Sigmoid colon (tissue), 7 donors: ENCODE measurements around the gene RNU1-4. TPM values are rescaled to one million over a fixed set of nuclear protein-coding genes. Genes with fewer than 3 reads are reported as not detected.
"Not testable (repeated sequence)": the region's sequence is repeated elsewhere in the genome, so short reads cannot be mapped to it uniquely, and the experiment has no call there.

Experiments
- DNase-seq: peaks from one replicate; pipeline ENCODE4 v3.0.0-alpha.2; 2019
- H3K27ac ChIP-seq, 4 donors: fragments of 200-600 bp; sonication (generic); one replicate each; pipeline ENCODE4 v1.5.1; 2016 to 2019; ENCODE audit warnings: mild to moderate bottlenecking in 1 of 4
- H3K27me3 ChIP-seq, 3 donors: fragments of 200-600 bp; sonication (generic); one replicate each; pipeline ENCODE4 v1.5.1; 2019; ENCODE audit warnings: mild to moderate bottlenecking in 1 of 3
- H3K36me3 ChIP-seq, 4 donors: fragments of 200-600 bp; sonication (generic); one replicate each; pipeline ENCODE4 v1.5.1; 2016 to 2019
- H3K4me1 ChIP-seq, 4 donors: fragments of 200-600 bp; sonication (generic); one replicate each; pipeline ENCODE4 v1.5.1; 2017 to 2019
- H3K4me3 ChIP-seq, 4 donors: fragments of 200-600 bp; sonication (generic); one replicate each; pipeline ENCODE4 v1.5.1; 2017 to 2019; ENCODE audit warnings: mild to moderate bottlenecking in 2 of 4, moderate library complexity in 1 of 4
- H3K9me3 ChIP-seq, 4 donors: fragments of 200-600 bp in 3 of 4; sonication (generic) in 3 of 4; one replicate each; pipeline versions ENCODE4 v1.5.1 to v1.6.1; 2013 to 2019
- WGBS, 2 donors: extraction: QIAGEN DNeasy Blood & Tissue Kit; methylation state at CpG; one replicate each; pipeline ENCODE4 v1.1.7; 2013; 5-methylcytosine and 5-hydroxymethylcytosine counted together
- intact Hi-C: fragments of 100-400 bp; cut with DNase I; formaldehyde crosslinking; loops from one replicate; pipeline ENCODE4 v1.15.1; 2023
- polyA plus RNA-seq, 3 donors: library from polyadenylated mRNA; stranded (reverse); fragments of 200-250 nt; gene quantifications; one replicate each; pipeline ENCODE4 v1.2.3, GENCODE V29; 2013
- total RNA-seq, 4 donors: library from RNA; depleted of rRNA; stranded (reverse); fragments of >200 nt; gene quantifications; one replicate each; pipeline ENCODE4 v1.1.0, GENCODE V29; 2016
- donor health status: healthy with polysubstance abuse.
- donor health status: Bipolar disorder and iron deficiency.
- donor health status: healthy.

The RNU1-4 gene
- under 1 TPM; under 0.01 TPM for total RNA-seq
- polyA plus RNA-seq, result not detected

GRCh38 chr1:16740047-16740964 lies at the start of gene RNU1-4:
Gene RNU1-4, plus strand, starts transcription at chr1:16740516.
- H3K9me3 ChIP-seq, intact Hi-C loops, DNase-seq, H3K36me3 ChIP-seq, H3K27ac ChIP-seq, H3K4me3 ChIP-seq, H3K27me3 ChIP-seq, H3K4me1 ChIP-seq: not testable (repeated sequence)
- WGBS, 2 donors, result no CpG with 5 or more reads among the region's 46 CpGs

- H3K27ac ChIP-seq, intact Hi-C loops, H3K36me3 ChIP-seq, H3K9me3 ChIP-seq, H3K4me3 ChIP-seq, H3K4me1 ChIP-seq, DNase-seq: not testable (repeated sequence)
- 93% methylated on average over 7 of the region's 13 CpGs; no CpG with 5 or more reads in 1 of the 2 donors for WGBS, 2 donors
- H3K27me3 ChIP-seq, result peaks cover 0 to 10% (median 5%) of the 10 kb centered on the region in 3 donors
These were observed 49.2 kb upstream of the RNU1-4 start for GRCh38 chr1:16690971-16691682.

DNA sequence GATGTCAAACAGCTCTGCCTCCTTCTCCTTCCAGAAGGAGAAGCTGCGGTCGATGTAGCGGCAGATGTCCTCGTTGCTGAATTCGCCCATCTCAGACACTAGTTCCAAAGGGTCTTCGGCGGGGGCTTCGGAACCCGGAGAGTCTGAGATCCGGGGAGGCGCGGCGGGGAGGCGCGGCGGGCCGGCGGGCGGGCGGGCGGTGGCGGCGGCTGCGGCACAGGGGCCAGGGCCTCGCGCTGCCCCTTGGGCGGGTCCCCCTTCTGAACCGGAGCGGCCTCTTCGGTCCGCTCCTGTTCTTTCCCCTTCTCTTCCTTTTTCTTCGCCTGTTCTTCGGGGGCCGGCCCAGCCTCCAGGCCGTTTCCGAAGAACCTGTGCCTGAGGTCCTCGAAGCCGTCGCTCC lies 48.0 kb upstream of the RNU1-4 start:
- H3K4me1 ChIP-seq, H3K9me3 ChIP-seq, intact Hi-C loops, H3K4me3 ChIP-seq, H3K36me3 ChIP-seq, DNase-seq, H3K27ac ChIP-seq: not testable (repeated sequence)
- peaks cover 0 to 16% (median 14%) of the 10 kb centered on the region in 3 donors for H3K27me3 ChIP-seq
- WGBS, 2 donors, result 5 to 14% methylated on average over 8 to 27 of the region's 39 CpGs

DNA sequence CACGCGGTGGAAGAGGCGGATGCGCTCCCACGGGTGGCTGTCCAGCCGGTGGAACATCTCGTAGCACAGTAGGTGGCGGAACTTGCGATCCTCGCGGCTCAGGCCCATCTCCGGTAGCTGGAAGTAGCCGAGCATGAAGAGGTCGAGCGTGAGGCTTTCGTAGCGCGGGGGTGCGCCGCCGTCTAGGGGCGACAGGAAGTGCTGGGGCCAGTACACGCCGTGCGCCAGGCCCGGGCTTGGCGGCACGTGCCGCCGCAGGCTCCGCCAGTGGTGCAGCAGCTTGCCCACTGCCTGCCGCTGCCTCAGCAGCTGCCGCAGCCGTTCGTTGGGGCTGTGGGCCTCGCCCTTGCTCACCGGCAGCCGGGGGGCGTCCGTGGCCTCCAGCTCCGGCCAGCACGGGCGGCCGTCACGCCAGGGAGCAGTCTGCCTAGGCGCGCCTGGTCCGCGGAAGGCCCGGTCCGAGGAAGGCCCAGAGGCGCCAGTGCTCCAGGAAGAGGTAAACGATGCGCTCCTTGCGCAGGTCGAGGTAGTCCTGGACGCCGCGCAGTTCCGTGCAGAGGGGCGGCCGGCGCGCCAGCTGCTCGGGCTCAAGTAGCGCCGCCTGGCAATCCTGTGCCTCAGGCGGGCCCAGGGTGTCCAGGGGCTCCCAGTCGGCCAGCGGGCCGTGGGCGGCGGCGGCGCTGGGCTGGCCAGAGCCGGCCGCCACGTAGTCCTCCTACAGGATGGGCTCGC lies 47.4 kb upstream of the RNU1-4 start:
- DNase-seq, result not testable (repeated sequence)

DNA sequence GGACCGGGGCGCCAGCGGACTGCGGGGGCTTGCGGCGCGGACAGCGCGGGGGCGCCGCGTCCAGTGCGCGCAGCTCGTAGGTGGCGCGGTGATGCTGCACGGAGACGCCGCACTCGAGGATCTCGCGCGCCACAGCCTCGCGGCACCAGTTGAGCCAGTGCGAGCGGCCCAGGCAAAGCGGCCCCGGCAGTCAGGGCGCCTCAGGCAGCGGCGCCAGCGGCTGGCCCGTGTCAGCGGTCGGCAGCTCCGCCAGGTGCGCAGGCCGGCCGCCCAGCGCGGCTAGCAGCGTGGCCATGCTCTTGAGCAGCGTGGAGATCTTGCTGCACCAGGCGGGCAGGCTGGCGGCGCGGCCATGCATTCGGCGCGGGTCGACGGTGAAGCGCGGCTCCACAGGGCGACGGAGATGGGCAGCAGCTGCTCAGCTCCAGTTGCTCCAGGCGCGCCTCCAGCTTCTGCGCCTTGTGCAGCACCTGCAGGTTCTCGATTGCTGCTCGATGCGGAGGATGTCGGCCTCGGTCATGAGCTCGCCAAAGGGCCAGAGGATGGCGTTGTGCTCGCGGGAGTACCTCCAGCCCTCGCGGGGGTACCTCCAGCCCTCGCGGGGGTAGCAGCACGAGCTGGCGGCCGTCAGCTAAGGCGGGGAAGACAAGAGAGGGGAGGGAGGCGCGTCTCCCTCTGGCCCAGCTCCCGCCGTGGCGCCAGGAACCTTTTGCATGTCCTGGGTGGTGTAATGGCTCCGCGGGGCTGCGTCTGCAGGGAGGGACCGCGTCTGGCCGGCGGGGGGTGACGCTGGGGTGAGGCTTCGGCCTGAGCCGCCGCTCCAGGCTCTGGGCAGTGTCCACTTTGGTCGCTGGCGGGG lies 46.6 kb upstream of the RNU1-4 start:
- H3K9me3 ChIP-seq, H3K36me3 ChIP-seq, intact Hi-C loops, H3K27ac ChIP-seq, DNase-seq, H3K4me1 ChIP-seq: not testable (repeated sequence)
- peaks cover 0 to 17% (median 16%) of the 10 kb centered on the region in 3 donors for H3K27me3 ChIP-seq
- 1% methylated on average over 46 of the region's 96 CpGs for WGBS, 2 donors
- peak overlapping the region in 1 of 4 donors; percentile 24 for H3K4me3 ChIP-seq

More for the DNA sequence above, 47.4 kb upstream of the RNU1-4 start:
- H3K4me3 ChIP-seq, H3K9me3 ChIP-seq, H3K27ac ChIP-seq, H3K36me3 ChIP-seq, intact Hi-C loops, H3K4me1 ChIP-seq: not testable (repeated sequence)
- peaks cover 0 to 17% (median 14%) of the 10 kb centered on the region in 3 donors for H3K27me3 ChIP-seq
- WGBS, 2 donors, result 1% methylated on average over 19 to 32 of the region's 79 CpGs

DNA sequence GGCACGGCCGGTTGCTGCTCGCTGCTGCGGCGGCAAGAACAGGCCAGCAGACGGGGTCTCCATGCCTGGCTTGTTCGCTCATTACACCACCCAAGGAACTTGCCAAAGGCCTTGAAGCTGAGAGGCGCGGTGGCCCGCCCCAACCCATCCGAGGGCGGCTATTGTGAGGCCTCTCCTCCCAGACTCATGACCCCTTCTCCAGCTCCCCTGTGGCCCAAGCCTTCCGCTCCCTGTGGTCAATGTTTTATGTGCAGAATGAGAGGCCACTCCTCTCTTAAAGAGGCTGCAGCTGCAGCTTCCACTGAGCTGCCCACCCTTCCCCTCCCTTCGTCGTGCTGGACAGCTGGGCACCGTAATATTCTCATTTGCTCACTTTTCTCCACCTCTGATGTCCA lies 46.0 kb upstream of the RNU1-4 start:
- H3K4me1 ChIP-seq, DNase-seq, intact Hi-C loops, H3K36me3 ChIP-seq, H3K27ac ChIP-seq, H3K9me3 ChIP-seq, H3K4me3 ChIP-seq: not testable (repeated sequence)
- WGBS, 2 donors, result no CpG with 5 or more reads among the region's 16 CpGs
- H3K27me3 ChIP-seq, result peaks cover 0 to 19% (median 17%) of the 10 kb centered on the region in 3 donors

GRCh38 chr1:16696507-16697150 lies 43.7 kb upstream of the RNU1-4 start:
- peaks cover 3 to 25% (median 22%) of the 10 kb centered on the region in 3 donors for H3K27me3 ChIP-seq
- H3K4me3 ChIP-seq, H3K9me3 ChIP-seq, DNase-seq, H3K36me3 ChIP-seq, intact Hi-C loops, H3K4me1 ChIP-seq, H3K27ac ChIP-seq: not testable (repeated sequence)
- WGBS, 2 donors, result 9 to 42% methylated on average over 28 of the region's 33 CpGs

DNA sequence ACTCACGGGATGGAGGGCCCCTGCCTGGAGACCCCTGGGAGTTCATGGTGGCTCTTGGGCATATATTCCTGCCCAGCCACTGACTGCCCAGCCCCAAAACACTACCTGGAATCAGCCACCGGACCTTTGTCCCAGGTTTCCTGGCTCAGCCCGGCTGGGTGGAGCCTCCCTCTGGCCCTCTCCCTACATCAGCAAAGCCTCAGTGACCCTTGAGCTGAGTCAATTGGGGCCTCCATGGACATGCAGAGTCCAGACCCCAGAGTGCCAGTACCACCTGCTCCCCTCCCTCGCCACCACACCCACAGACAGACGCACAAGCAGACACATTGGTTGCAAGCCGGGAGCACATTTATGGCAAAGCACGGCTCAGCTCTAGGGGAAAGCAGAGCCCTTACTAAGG lies 43.2 kb upstream of the RNU1-4 start:
- H3K27ac ChIP-seq, H3K4me1 ChIP-seq, intact Hi-C loops, DNase-seq, H3K9me3 ChIP-seq, H3K4me3 ChIP-seq, H3K36me3 ChIP-seq: not testable (repeated sequence)
- 20 to 63% methylated on average over 3 to 4 of the region's 7 CpGs for WGBS, 2 donors
- peaks cover 3 to 25% (median 22%) of the 10 kb centered on the region in 3 donors for H3K27me3 ChIP-seq

- 16 to 51% methylated on average over 49 to 50 of the region's 52 CpGs for WGBS, 2 donors
- intact Hi-C loops, DNase-seq, H3K4me1 ChIP-seq, H3K4me3 ChIP-seq, H3K36me3 ChIP-seq, H3K27ac ChIP-seq, H3K9me3 ChIP-seq: not testable (repeated sequence)
- H3K27me3 ChIP-seq, result peaks cover 3 to 20% (median 17%) of the 10 kb centered on the region in 3 donors
These were observed 40.9 kb upstream of the RNU1-4 start for GRCh38 chr1:16699440-16699839.

GRCh38 chr1:16700138-16700895 lies 40.0 kb upstream of the RNU1-4 start:
- H3K9me3 ChIP-seq, H3K4me1 ChIP-seq, intact Hi-C loops, H3K4me3 ChIP-seq, H3K27ac ChIP-seq, H3K36me3 ChIP-seq, DNase-seq: not testable (repeated sequence)
- WGBS, 2 donors, result 4 to 5% methylated on average over 6 to 10 of the region's 57 CpGs
- peaks cover 3 to 20% (median 17%) of the 10 kb centered on the region in 3 donors for H3K27me3 ChIP-seq

DNA sequence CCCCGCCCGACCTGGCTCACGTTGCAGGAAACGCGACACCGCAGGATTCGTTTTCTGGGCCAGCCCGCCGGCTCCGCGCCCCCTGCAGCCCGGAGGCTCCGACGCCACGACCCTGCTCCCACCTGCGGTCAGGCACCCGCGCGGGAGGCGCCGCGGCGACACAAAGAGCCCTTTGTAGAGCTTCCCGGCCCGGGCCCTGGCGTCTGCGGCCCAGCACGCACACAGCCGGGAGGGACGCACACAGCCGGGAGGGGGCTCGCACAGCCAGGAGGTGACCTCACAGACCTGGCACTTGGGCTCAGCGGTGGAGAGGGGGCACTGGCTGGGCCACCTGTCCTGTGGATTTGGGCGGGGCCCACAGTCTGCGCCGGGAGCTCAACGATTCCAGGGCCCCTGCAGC lies 39.1 kb upstream of the RNU1-4 start:
- DNase-seq, H3K27ac ChIP-seq, intact Hi-C loops, H3K4me1 ChIP-seq, H3K9me3 ChIP-seq, H3K4me3 ChIP-seq, H3K36me3 ChIP-seq: not testable (repeated sequence)
- 0 to 6% methylated on average over 9 to 12 of the region's 37 CpGs for WGBS, 2 donors
- H3K27me3 ChIP-seq, result peaks cover 3 to 20% (median 17%) of the 10 kb centered on the region in 3 donors
